Heart left ventricle (tissue), 16 donors: ENCODE data around the gene U2SURP. TPM values are rescaled to one million over a fixed set of nuclear protein-coding genes. Genes with fewer than 3 reads are reported as not detected.
A peak's percentile ranks its signal among the peaks of the same experiment; 100 is the strongest.

Experiments
- ATAC-seq, 4 donors: fragments of 200-7000 bp; cut with Tn5 transposase; one replicate each; pipeline ENCODE4 v1.9.1; 2020 to 2022; ENCODE audit warnings: moderate library complexity in 4 of 4, mild to moderate bottlenecking in 3 of 4, moderate number of reproducible peaks in 1 of 4
- DNase-seq, 5 donors: peaks; one replicate each; pipeline ENCODE4 v3.0.0-alpha.2; 2020
- H3K27ac ChIP-seq, 12 donors: fragments of 200-600 bp; sonication (generic) in 4 of 12; one replicate each; pipeline versions ENCODE4 v1.5.0 to v1.8.0; 2016 to 2022; ENCODE audit warnings: mild to moderate bottlenecking in 2 of 12
- H3K27me3 ChIP-seq, 9 donors: fragments of 200-600 bp; sonication (generic) in 2 of 9; one replicate each; pipeline versions ENCODE4 v1.5.1 to v1.8.0; 2016 to 2022; ENCODE audit warnings: mild to moderate bottlenecking in 3 of 9
- H3K36me3 ChIP-seq, 9 donors: fragments of 200-600 bp; sonication (generic) in 2 of 9; one replicate each; pipeline versions ENCODE4 v1.5.0 to v1.8.0; 2018 to 2022; ENCODE audit warnings: mild to moderate bottlenecking in 2 of 9
- H3K4me1 ChIP-seq, 12 donors: fragments of 200-600 bp; sonication (generic) in 4 of 12; one replicate each; pipeline versions ENCODE4 v1.5.0 to v1.8.0; 2016 to 2022; ENCODE audit warnings: mild to moderate bottlenecking in 3 of 12
- H3K4me3 ChIP-seq, 12 donors: fragments of 200-600 bp; sonication (generic) in 4 of 12; one replicate each; pipeline versions ENCODE4 v1.5.0 to v1.8.0; 2017 to 2022; ENCODE audit warnings: mild to moderate bottlenecking in 9 of 12, moderate library complexity in 4 of 12
- H3K9me3 ChIP-seq, 12 donors: fragments of 200-600 bp; sonication (generic) in 4 of 12; one replicate each; pipeline versions ENCODE4 v1.5.0 to v1.8.0; 2016 to 2022; ENCODE audit warnings: mild to moderate bottlenecking in 1 of 12
- POLR2A ChIP-seq, 2 donors: fragments of 450-650 bp; IDR thresholded peaks; one replicate each; pipeline ENCODE4 v1.6.1; 2017; ENCODE audit warnings: antibody characterized with exemption in 2 of 2, mild to moderate bottlenecking in 2 of 2, moderate library complexity in 2 of 2
- WGBS, 4 donors: extraction: QIAGEN DNeasy Blood & Tissue Kit in 2 of 4; methylation state at CpG; one replicate each; pipeline versions ENCODE4 v1.1.5 to v1.1.7; 2013 to 2018; 5-methylcytosine and 5-hydroxymethylcytosine counted together
- intact Hi-C, 10 donors: fragments of 100-400 bp; cut with DNase I; formaldehyde crosslinking; loops; one replicate each; pipeline versions ENCODE4 v1.11.1 to v1.14.2; 2022
- polyA plus RNA-seq, 2 donors: library from polyadenylated mRNA; stranded (reverse); fragments of 200-250 nt; gene quantifications; one replicate each; pipeline ENCODE4 v1.2.3, GENCODE V29; 2013
- total RNA-seq, 9 donors: library from RNA; depleted of rRNA in 2 of 9; stranded (reverse); fragments of >200 nt in 2 of 9; fragmentation: NEBNext Ultra II Directional in 3 of 9; extraction: Animal tissue kit (Norgen Biotek cat#: 25700) in 3 of 9; gene quantifications; one replicate each; pipeline versions ENCODE4 v1.1.0 to v1.2.4, GENCODE V29; 2016 to 2023
- TF ChIP-seq, protein P1 (sequence below), 12 donors: fragments of 200-600 bp; sonication (generic) in 4 of 12; IDR thresholded peaks; one replicate each; pipeline versions ENCODE4 v1.5.0 to v1.8.0; 2018 to 2022; ENCODE audit warnings: antibody characterized with exemption in 12 of 12, mild to moderate bottlenecking in 5 of 12
- donor health status: ischemic (EF 13 %, LVEDD 7.1; RV severe dilation, severe dysfunction).
- donor health status: healthy with polysubstance abuse.
- donor health status: DM: no; HTN: yes; CAD: no.
- donor health status: DM: no; HTN: no; CAD: no.
- donor health status: ischemic (EF 25% LVEDD 6.9; RV normal size, moderate dysfunction).
- donor health status: ischemic (EF 25% LVEDD 5.7; RV mildly dilated, moderate dysfunction).
- donor health status: healthy.
- donor health status: DM: yes; HTN: yes; CAD: no.
- donor health status: ischemic (EF 35%, LVEDD 5.7; RV mildly dilated, moderate dysfunction).
- donor health status: nonischemic (EF 11% LVEDD 7.7; RV severe dilation, severe dysfunction).
- donor health status: DM: yes; HTN: yes; CAD: no.
- donor health status: PGD.
- donor health status: ischemic (EF 29% LVEDD 5.4; RV normal size, mild dysfunction).
- donor health status: nonischemic (EF 23%, LVEDD 6.1; RV moderate dilation, normal function).

Gene U2SURP
- total and polyA plus RNA-seq, 11 donors = 17.4 to 42.0 (median 33.1) TPM

DNA sequence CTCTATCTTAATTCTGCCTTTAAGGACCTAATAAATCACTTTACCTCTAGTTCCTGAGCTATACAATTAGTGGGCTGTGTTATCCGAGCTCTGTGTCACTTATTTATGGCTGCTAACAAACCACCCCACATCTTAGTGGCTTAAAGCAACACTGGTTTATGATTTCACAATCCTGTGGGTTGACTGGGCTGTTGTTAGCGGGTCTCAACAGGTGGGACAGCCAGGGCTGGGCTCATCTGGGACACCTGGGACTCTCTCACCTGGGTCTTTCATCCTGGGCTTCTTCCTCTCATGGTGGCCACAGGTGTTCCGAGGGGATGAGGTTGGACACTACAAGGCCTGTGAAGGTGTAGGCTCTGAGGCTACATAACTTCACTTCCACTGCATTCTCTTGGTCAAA lies 82.4 kb downstream of the U2SURP start:
- DNase-seq (no peak), ATAC-seq (no peak)
- intact Hi-C loops = no loop called here
- H3K27ac ChIP-seq = no peak overlapping the region
- H3K4me3 ChIP-seq = no peak overlapping the region
- H3K4me1 ChIP-seq = peaks cover 0 to 3% (median 0%) of the 10 kb centered on the region in 12 donors
- no peaks in the 10 kb centered on the region for H3K27me3 ChIP-seq
- no peaks in the 10 kb centered on the region for H3K36me3 ChIP-seq
- H3K9me3 ChIP-seq = no peaks in the 10 kb centered on the region
- no peak for TF ChIP-seq POLR2A (IDR thresholded peaks at IDR 0.05)
- TF ChIP-seq, protein P1, sequence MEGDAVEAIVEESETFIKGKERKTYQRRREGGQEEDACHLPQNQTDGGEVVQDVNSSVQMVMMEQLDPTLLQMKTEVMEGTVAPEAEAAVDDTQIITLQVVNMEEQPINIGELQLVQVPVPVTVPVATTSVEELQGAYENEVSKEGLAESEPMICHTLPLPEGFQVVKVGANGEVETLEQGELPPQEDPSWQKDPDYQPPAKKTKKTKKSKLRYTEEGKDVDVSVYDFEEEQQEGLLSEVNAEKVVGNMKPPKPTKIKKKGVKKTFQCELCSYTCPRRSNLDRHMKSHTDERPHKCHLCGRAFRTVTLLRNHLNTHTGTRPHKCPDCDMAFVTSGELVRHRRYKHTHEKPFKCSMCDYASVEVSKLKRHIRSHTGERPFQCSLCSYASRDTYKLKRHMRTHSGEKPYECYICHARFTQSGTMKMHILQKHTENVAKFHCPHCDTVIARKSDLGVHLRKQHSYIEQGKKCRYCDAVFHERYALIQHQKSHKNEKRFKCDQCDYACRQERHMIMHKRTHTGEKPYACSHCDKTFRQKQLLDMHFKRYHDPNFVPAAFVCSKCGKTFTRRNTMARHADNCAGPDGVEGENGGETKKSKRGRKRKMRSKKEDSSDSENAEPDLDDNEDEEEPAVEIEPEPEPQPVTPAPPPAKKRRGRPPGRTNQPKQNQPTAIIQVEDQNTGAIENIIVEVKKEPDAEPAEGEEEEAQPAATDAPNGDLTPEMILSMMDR (IDR thresholded peaks at IDR 0.05) = no peak
- 83 to 100% (median 91%) methylated on average over 2 to 3 of the region's 3 CpGs for WGBS, 4 donors

DNA sequence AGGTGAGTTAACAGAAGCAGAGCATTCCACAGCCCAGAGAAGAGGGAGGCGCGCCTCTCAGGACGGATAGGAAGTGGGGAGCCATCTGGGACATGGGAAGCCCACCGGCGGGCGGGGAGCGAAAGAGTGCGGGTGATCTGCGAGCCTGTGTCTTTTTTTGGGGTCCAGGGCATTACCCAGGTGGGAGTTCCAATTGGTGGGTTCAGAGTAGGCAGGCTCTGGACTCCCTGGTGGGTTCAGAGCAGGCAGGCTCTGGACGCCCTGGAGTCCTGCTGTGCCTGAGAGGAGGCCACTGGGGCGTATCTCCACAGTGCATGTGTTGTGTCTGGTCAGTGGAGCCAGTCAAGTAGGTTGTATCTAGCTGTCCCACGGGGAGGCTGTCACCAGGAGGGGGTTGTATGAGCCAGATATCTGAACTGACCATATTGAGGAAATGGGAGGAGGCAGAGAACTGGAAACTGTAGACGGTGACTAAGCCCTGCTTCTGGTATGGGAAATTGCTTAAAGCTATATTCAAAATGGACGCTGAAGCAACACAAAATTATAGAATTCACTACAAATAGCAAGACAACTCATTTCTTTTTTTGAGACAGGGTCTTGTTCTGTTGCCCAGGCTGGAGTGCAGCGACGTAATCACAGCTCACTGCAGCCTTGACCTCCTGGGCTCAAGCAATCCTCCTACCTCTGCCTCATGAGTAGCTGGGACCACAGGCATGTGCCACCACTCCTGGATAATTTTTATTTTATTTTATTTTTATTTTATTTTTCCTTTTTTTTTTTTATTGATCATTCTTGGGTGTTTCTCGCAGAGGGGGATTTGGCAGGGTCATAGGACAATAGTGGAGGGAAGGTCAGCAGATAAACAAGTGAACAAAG lies 83.7 kb downstream of the U2SURP start:
- Histone ChIP-seq H3K4me1 (peaks cover 0 to 3% (median 0%) of the 10 kb centered on the region in 12 donors), H3K9me3 (no peaks in the 10 kb centered on the region), H3K36me3 (no peaks in the 10 kb centered on the region), H3K27ac (no peak overlapping the region), H3K4me3 (no peak overlapping the region), H3K27me3 (no peaks in the 10 kb centered on the region)
- ATAC-seq (peak in 3 of 4 donors; percentile 45 to 81 (median 68)), DNase-seq (peak in 1 of 5 donors; percentile 37)
- TF ChIP-seq POLR2A (IDR thresholded peaks at IDR 0.05) = no peak
- 79 to 82% (median 81%) methylated on average over 17 of the region's 17 CpGs for WGBS, 4 donors
- intact Hi-C loops = no loop called here

DNA sequence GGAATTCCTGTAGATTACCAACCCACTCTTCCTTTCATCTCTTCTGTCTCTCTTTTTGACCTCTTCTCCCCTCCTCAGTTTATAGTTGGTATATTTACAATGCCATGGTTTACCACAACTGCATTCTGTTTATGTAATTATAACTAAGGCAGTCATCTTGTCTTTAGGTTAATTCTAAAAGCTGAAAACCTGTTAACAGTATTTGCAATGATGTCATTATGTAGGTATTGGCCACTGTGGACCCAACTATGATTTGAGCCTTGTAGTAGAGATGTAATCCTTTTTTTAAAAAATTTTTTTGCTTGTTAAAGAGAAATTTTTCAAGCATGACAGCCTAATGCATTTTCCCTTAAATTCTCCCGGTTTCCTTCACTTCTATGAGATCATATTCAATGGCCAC lies 87.5 kb downstream of the U2SURP start:
- ATAC-seq (no peak), DNase-seq (no peak)
- WGBS, 4 donors = 82 to 91% (median 89%) methylated on average over 1 of the region's 1 CpG
- Histone ChIP-seq H3K36me3 (no peaks in the 10 kb centered on the region), H3K27ac (no peak overlapping the region), H3K9me3 (no peaks in the 10 kb centered on the region), H3K4me1 (peaks cover 0 to 3% (median 0%) of the 10 kb centered on the region in 12 donors), H3K27me3 (no peaks in the 10 kb centered on the region), H3K4me3 (no peak overlapping the region)
- intact Hi-C loops = no loop called here
- no peak for TF ChIP-seq POLR2A (IDR thresholded peaks at IDR 0.05)
- TF ChIP-seq, protein P1 (IDR thresholded peaks at IDR 0.05) = no peak

DNA sequence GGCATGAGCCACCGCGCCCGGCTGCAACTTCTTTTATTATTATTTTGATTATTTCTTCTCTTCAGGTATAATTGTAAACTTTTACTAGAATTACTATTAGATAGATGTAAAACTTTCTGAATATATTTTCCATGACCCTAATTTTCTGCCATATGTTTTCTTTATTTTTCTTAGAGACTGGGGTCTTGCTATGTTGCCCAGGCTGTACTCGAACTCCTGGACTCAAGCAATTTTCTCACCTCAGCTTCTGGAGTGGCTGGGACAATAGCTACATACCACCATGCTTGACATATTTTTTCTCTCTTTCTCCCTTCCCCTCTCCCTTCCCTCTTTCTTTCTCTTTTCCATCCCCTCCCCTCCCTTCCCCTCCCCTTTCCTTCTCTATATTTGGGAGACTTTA lies 88.6 kb downstream of the U2SURP start:
- DNase-seq = no peak
- no peak for ATAC-seq
- H3K27ac ChIP-seq = no peak overlapping the region
- TF ChIP-seq, protein P1 (IDR thresholded peaks at IDR 0.05) = no peak
- TF ChIP-seq POLR2A (IDR thresholded peaks at IDR 0.05) = no peak
- intact Hi-C loops = no loop called here
- peaks cover 0 to 3% (median 0%) of the 10 kb centered on the region in 12 donors for H3K4me1 ChIP-seq
- no peaks in the 10 kb centered on the region for H3K36me3 ChIP-seq
- 95 to 99% (median 97%) methylated on average over 4 of the region's 4 CpGs for WGBS, 4 donors
- no peaks in the 10 kb centered on the region for H3K9me3 ChIP-seq
- no peaks in the 10 kb centered on the region for H3K27me3 ChIP-seq
- H3K4me3 ChIP-seq = no peak overlapping the region
